Right cardiac atrium (tissue), 5 donors: Measurements from ENCODE around the gene XXYLT1. TPM values are rescaled to one million over a fixed set of nuclear protein-coding genes. Genes with fewer than 3 reads are reported as not detected.
A peak's percentile ranks its signal among the peaks of the same experiment; 100 is the strongest.
"Not testable (repeated sequence)": the region's sequence is repeated elsewhere in the genome, so short reads cannot be mapped to it uniquely, and the experiment has no call there.

Experiments
- ATAC-seq, 2 donors: fragments of 200-7000 bp; cut with Tn5 transposase; one replicate each; pipeline versions ENCODE4 v1.8.0 to v1.9.1; 2020; ENCODE audit warnings: moderate library complexity in 2 of 2, mild to moderate bottlenecking in 1 of 2
- DNase-seq, 3 donors: peaks; one replicate each; pipeline ENCODE4 v3.0.0-alpha.2; 2020
- H3K27ac ChIP-seq: one replicate; pipeline ENCODE4 v1.5.1; 2013; ENCODE audit warnings: mild to moderate bottlenecking, low read length, control low read depth, moderate library complexity
- H3K27me3 ChIP-seq: one replicate; pipeline ENCODE4 v1.6.1; 2013; ENCODE audit not compliant: control insufficient read depth, insufficient read depth
- H3K4me1 ChIP-seq: one replicate; pipeline ENCODE4 v1.6.1; 2013; ENCODE audit warnings: low read length; ENCODE audit not compliant: control insufficient read depth, insufficient read depth
- H3K4me3 ChIP-seq: one replicate; pipeline ENCODE4 v1.5.1; 2013; ENCODE audit warnings: low read length, control low read depth
- H3K9me3 ChIP-seq: one replicate; pipeline ENCODE4 v1.6.1; 2013; ENCODE audit warnings: low read length; ENCODE audit not compliant: control insufficient read depth
- WGBS: extraction: QIAGEN DNeasy Blood & Tissue Kit; methylation state at CpG from one replicate; pipeline ENCODE4 v1.1.7; 2013; 5-methylcytosine and 5-hydroxymethylcytosine counted together
- intact Hi-C, 4 donors: fragments of 100-400 bp; cut with DNase I; formaldehyde crosslinking; loops; one replicate each; pipeline versions ENCODE4 v1.11.0 to v1.14.0; 2022 to 2023
- polyA plus RNA-seq: library from polyadenylated mRNA; stranded (reverse); fragments of 200-250 nt; gene quantifications from one replicate; pipeline ENCODE4 v1.2.3, GENCODE V29; 2013
- total RNA-seq, 4 donors: library from RNA; stranded (reverse); fragmentation: NEBNext Ultra II Directional; extraction: Animal tissue kit (Norgen Biotek cat#: 25700); gene quantifications; one replicate each; pipeline ENCODE4 v1.2.1, GENCODE V29; 2021
- donor health status: healthy with polysubstance abuse.
- donor health status: DM: no; HTN: yes; CAD: no.
- donor health status: DM: no; HTN: no; CAD: no.
- donor health status: DM: no; HTN: yes; CAD: no; lungs with severe emphysema.
- donor health status: DM: yes; HTN: yes; CAD: no.

XXYLT1 gene
- total and polyA plus RNA-seq, 5 donors = 3.3 to 6.2 (median 4.3) TPM

DNA sequence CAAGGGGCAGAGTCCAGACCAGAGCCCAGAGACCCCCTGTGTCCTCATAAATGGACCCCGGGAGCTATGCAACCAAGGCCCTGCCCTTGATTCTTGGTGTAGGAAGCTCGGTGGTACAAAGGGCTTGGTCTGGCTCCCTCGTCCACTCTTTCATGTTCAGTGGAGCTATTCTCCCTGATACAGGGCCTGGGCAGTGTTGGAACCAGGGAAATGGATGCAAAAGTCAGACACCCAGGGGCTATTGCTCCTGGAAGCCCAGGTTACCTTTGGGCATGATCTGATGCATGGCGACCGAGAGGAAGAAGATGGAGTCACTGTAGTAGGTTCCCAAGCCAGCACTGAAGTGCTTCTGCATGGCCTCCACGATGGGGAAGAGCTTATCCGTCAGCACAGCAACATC, 44.5 kb downstream of the XXYLT1 start:
- Histone ChIP-seq H3K9me3 (no peaks in the 10 kb centered on the region), H3K4me3 (no peak overlapping the region), H3K27me3 (no peaks in the 10 kb centered on the region), H3K27ac (no peak overlapping the region), H3K4me1 (peaks cover 8% of the 10 kb centered on the region)
- WGBS = 93% methylated on average over 7 of the region's 7 CpGs
- ATAC-seq (no peak), DNase-seq (peak in 1 of 3 donors; percentile 6)
- intact Hi-C loops = no loop called here

DNA sequence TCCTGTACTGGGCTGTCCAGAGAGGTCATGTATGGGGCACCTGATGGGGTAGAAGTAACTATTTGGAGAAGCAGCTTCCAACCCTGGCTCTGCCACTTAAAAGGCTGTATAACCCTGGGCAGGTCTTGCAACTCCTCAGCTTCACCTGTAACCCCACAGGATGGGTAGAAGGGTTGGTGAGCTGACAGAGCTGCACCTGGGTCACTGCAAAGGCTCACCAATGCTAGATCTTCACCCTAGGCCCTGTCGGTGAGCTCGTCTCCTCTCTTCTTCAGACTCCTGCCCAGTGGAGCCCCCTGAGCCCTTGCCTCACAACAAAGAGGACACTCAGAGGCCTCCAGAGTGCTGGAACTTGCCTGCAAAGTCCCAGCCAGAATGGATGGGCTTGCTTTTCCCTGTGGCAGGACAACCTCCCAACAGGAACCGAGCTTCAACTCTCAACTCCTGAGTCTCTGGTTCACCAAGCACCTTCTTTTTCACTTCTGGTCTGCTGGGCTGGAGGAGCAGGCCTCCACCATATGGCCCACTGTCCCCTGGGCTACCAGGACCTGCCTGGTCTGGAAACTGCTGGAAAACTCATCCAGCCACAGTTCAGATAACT, 45.9 kb downstream of the XXYLT1 start:
- intact Hi-C loops = no loop called here
- ATAC-seq = no peak

DNA sequence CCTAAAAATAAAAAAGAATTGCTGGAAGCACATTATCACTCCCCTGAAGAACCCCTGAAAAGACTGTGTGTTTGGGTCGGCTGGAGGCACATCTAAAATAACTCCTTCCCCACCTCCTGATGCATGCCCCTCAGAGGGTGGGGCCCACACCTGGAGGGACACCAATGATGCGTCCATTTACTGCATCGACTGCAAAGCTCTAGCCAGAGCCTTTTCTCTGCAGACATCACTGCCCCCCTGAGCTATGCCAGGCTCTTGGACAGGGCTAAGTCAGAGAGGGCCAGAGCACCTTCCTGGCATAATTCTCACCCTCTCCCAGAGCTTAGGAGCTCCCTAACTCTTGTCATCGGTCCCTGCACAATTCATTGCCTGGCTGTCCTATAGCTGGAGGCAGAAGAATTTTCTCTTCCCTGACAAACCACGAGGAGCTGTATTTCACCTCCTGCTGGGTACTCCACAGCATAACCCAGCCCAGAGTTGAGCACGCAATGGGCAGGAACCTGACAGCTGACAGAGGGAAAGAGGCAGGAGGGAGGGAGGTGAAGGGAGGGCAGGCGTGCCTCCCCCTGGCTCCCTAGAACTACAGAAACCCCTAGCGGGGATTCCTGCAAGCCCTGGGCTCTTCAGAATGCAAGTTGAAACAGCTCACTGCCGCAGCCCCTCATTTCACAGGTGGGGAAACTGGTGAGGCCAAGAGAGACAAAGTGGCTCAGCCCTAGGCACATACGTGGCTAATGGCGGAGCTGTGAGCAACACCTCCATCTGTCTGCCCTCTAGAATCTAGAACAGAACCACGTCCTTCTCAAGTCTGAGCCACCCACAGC, 46.6 kb downstream of the XXYLT1 start:
- intact Hi-C loops = no loop called here
- DNase-seq = peak in 1 of 3 donors; percentile 29

More for the DNA sequence above, 45.9 kb downstream of the XXYLT1 start:
- H3K27ac ChIP-seq = no peak overlapping the region
- no peak overlapping the region for H3K4me3 ChIP-seq
- H3K9me3 ChIP-seq = no peaks in the 10 kb centered on the region
- DNase-seq = peak in 1 of 3 donors; percentile 5
- 97% methylated on average over 3 of the region's 3 CpGs for WGBS
- peaks cover 13% of the 10 kb centered on the region for H3K4me1 ChIP-seq
- no peaks in the 10 kb centered on the region for H3K27me3 ChIP-seq

DNA sequence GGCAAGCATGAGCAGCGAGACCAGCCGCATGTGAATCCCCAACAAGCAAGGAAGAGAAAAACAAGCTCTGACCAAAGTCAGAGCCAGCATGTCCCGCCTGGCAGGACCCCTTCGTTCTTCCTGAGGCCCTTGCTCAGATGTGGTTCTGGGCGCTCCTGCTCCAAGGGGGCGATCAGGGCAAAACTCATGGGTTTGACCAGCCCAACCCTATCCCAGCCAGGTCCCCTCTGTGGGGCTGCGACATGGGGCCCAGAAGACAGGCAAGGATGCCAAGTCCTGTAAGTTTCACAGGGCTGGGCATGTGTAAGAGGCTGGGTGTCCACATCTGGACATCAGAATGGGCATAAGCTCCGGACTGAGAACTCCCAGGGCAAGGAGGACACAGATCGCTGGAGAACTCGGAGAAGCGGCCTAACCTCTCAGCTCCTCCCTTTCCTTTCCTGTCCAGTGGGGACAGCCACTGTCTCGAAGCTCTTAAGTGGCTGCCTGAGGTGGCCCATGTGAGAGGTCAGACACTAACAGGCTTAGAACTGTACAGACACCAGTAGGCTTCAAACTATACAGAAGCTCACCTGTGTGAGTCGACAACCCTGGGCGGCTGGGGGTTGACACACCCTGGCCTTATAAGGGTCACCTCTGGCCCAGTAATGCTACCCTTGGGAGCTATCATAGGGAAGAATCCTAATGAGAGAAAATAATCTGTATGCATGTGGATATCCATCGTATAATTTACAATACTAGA, 48.9 kb downstream of the XXYLT1 start:
- intact Hi-C loops = no loop called here
- Histone ChIP-seq H3K9me3 (no peaks in the 10 kb centered on the region), H3K27ac (no peak overlapping the region), H3K4me3 (no peak overlapping the region), H3K27me3 (no peaks in the 10 kb centered on the region), H3K4me1 (peaks cover 13% of the 10 kb centered on the region)
- 89% methylated on average over 15 of the region's 15 CpGs for WGBS
- ATAC-seq (peak; percentile 9 to 28), DNase-seq (peak in 1 of 3 donors; percentile 42)

More for the DNA sequence above, 46.6 kb downstream of the XXYLT1 start:
- Histone ChIP-seq H3K4me3 (no peak overlapping the region), H3K27ac (peak overlapping the region; percentile 13), H3K9me3 (no peaks in the 10 kb centered on the region), H3K27me3 (no peaks in the 10 kb centered on the region), H3K4me1 (peaks cover 13% of the 10 kb centered on the region)
- 88% methylated on average over 12 of the region's 12 CpGs for WGBS
- ATAC-seq = no peak

DNA sequence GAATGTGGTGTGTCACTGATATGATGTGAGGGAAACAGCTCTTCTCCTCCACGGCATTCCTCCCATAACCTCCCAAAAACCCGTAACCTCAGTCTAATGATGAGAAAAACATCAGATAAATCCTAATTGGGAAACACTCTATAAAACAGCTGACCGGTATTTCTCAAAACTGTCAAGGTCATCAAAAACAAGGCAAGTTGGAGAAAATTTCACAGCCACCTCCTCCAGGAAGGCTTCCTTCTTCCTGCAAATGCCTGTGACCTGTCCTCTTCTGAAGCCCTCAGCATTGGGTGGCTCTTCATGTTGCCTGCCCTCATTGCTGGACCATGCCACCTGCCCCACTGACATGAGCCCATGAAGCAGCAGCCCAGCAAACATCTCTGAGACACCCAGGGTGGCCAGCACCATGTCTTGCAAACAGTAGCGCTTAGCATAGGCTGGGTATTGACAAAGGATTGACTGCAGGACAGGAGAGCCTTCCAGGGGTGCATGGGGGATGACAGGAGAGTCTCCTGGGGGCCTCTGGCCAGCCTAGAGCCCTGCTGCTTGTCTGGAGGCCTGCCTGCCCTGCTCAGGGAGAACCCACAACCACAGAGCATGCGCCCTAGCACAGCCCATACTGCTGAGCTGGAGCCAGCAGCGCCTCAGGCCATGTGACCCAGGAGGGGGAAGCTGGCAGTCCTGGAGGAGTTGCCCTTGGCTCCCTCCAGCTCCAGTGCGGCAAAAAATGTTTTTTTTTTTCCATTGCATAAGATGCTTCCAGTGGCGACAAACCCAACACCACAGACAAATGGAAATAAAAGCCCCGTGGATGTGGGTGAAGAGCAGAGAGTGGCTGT, 49.7 kb downstream of the XXYLT1 start:
- Histone ChIP-seq H3K27ac (no peak overlapping the region), H3K4me1 (peaks cover 11% of the 10 kb centered on the region), H3K27me3 (no peaks in the 10 kb centered on the region), H3K9me3 (no peaks in the 10 kb centered on the region), H3K4me3 (no peak overlapping the region)
- intact Hi-C loops = no loop called here
- ATAC-seq (peak; percentile 87 to 88), DNase-seq (peak; percentile 60 to 79 (median 78))
- WGBS = 66% methylated on average over 9 of the region's 9 CpGs

DNA sequence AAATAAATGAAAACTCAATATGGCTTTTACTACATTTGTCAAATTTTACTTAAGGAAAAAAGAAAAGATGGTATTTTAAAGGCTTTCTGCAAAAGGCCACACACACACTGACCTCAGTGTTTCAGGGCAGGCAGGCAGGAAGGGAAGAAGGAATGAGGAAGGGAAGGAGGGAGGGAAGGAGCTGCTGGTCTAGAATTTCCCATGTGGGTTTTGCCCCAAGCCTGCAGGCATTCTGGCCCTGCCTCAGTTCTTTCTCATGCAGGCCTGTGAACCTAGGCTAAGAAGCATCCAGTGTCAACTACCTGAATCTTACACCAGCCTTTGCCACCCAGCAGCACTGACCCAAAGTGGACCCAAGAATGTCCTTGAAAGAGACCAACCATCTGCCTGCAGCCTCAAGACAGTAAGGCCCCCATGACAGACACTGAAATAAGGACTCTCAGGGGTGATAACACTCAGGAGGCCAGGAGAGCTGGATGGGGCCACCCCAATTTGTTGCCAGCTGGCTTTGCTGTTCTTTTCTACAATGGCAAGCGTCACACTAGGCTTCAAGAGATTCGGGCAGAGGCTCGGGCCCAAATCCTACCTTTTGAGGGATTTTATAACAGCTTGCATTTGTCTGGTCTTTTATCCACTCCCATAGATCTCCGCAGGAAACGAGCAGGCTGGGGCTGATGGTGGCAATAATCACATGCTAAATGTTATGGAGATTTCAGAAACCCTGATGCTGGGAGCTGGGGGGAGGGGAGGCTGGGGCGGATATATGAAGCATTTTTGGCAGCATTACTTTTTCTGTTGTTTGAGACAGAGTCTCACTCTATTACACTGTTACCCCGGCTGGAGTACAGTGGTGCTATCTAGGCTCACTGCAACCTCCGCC, 51.4 kb downstream of the XXYLT1 start:
- no peaks in the 10 kb centered on the region for H3K9me3 ChIP-seq
- H3K27ac ChIP-seq = no peak overlapping the region
- DNase-seq (no peak), ATAC-seq (no peak)
- H3K4me3 ChIP-seq = no peak overlapping the region
- H3K27me3 ChIP-seq = no peaks in the 10 kb centered on the region
- peaks cover 11% of the 10 kb centered on the region for H3K4me1 ChIP-seq
- 73% methylated on average over 8 of the region's 8 CpGs for WGBS
- intact Hi-C loops = no loop called here

DNA sequence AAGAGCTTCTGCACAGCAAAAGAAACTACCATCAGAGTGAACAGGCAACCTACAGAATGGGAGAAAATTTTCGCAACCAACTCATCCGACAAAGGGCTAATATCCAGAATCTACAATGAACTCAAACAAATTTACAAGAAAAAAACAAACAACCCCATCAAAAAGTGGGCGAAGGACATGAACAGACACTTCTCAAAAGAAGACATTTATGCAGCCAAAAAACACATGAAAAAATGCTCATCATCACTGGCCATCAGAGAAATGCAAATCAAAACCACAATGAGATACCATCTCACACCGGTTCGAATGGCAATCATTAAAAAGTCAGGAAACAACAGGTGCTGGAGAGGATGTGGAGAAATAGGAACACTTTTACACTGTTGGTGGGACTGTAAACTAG, 52.6 kb downstream of the XXYLT1 start:
- ATAC-seq, intact Hi-C loops, H3K27ac ChIP-seq, H3K4me3 ChIP-seq, H3K27me3 ChIP-seq, DNase-seq, H3K9me3 ChIP-seq: not testable (repeated sequence)
- 86% methylated on average over 2 of the region's 5 CpGs for WGBS
- peaks cover 11% of the 10 kb centered on the region for H3K4me1 ChIP-seq

DNA sequence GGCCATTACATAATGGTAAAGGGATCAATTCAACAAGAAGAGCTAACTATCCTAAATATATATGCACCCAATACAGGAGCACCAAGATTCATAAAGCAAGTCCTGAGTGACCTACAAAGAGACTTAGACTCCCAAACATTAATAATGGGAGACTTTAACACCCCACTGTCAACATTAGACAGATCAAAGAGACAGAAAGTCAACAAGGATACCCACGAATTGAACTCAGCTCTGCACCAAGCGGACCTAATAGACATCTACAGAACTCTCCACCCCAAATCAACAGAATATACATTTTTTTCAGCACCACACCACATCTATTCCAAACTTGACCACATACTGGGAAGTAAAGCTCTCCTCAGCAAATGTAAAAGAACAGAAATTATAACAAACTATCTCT, 55.4 kb downstream of the XXYLT1 start:
- H3K4me3 ChIP-seq, H3K4me1 ChIP-seq, H3K27ac ChIP-seq, H3K27me3 ChIP-seq, H3K9me3 ChIP-seq, ATAC-seq, intact Hi-C loops, DNase-seq: not testable (repeated sequence)
- 99% methylated on average over 2 of the region's 2 CpGs for WGBS

DNA sequence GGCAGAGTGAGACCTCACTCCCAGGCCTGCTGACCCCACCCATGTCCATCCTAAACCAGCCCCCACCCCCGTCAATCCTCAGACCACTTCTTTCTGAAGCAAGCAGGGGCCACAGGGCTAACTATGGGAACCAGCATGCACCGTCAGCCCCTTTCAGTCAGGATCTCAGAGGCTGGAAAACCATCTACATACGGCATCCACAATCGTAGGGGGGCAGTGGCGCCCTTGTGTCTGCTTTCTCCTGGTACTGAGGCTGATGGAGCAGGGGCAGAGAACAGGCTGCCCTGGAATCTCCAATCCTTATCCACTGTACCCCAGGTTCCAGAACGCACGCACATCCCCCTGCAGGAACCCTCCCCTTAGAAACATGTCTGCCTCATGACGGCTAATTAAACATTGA, 56.6 kb downstream of the XXYLT1 start:
- H3K4me1 ChIP-seq = peaks cover 8% of the 10 kb centered on the region
- intact Hi-C loops = no loop called here
- ATAC-seq (no peak), DNase-seq (peak in 1 of 3 donors; percentile 18)
- H3K4me3 ChIP-seq = no peak overlapping the region
- WGBS = 96% methylated on average over 8 of the region's 8 CpGs
- H3K9me3 ChIP-seq = no peaks in the 10 kb centered on the region
- no peaks in the 10 kb centered on the region for H3K27me3 ChIP-seq
- no peak overlapping the region for H3K27ac ChIP-seq
